Measurements from ENCODE around the gene CELF1. TPM values are rescaled to one million over a fixed set of nuclear protein-coding genes. Genes with fewer than 3 reads are reported as not detected.
A peak's percentile ranks its signal among the peaks of the same experiment; 100 is the strongest.

Gene CELF1
- total RNA-seq, 1 donor from 2014 or later = 173 TPM

DNA sequence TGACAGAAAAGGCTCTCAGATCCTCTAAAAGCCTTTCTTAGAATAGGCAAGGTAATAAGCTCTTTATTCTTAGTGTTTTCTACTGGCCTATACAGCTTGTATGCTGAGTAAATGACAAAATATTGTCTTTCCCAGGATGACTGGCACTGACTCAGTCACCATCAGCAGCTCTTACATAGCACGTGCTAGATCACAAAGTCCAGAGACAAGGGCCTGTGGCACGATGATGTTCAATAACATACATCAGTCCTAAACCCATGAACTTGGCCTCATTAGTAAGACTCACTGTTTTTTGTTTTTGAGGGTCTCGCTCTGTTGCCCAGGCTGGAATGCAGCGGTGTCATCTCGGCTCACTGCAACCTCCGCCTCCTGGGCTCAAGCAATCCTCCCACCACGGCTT lies 42.7 kb downstream of the CELF1 start:
- H3K27me3 ChIP-seq = no peaks in the 10 kb centered on the region
- TF ChIP-seq EZH2phosphoT487 (IDR thresholded peaks at IDR 0.05) = no peak
- peaks cover 35% of the 10 kb centered on the region for H3K4me1 Mint-ChIP-seq

DNA sequence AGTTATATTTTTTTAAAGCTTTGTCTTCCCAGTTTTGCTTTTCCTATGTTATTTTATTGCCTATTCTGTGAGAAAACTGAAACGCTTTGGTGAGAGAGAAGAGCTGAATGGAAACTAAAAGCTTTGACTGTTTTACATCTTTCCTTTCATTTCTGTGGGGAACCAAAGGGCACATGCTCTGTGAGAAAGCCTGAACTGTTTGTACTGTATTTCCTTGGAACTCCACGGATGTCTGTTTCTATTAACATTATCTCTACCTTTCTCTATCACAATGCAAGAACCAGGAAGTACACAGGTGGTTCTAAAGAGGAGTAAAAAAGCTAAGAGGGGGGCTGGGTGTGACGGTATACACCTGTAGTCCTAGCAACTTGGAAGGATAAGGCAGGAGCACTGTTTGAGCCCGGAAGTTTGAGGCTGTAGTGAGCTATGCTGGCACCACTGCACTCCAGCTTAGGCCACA lies 43.8 kb downstream of the CELF1 start:
- H3K27ac ChIP-seq = no peak overlapping the region

More for the DNA sequence above, 42.7 kb downstream of the CELF1 start:
- Histone ChIP-seq H3K4me3 (no peak overlapping the region), H4K20me1 (ENCODE audit: low read depth) (peaks cover 99% of the 10 kb centered on the region), H3K4me1 (peaks cover 43% of the 10 kb centered on the region), H3K9me3 (ENCODE audit: low read depth) (no peaks in the 10 kb centered on the region), H2AFZ (replicated peaks) (no peak overlapping the region), H3F3A (ENCODE audit: low read depth) (peaks cover 40% of the 10 kb centered on the region), H3K9ac (no peak overlapping the region), H3K36me3 (no peaks in the 10 kb centered on the region), H3K4me2 (no peak overlapping the region), H3K27ac (no peak overlapping the region), H3K79me2 (ENCODE audit: low read depth) (peaks cover 100% of the 10 kb centered on the region)
- no peaks in the 10 kb centered on the region for H3K27me3 Mint-ChIP-seq (ENCODE audit: insufficient read depth, low read depth)
- peaks cover 3% of the 10 kb centered on the region for H3K36me3 Mint-ChIP-seq
- DNase-seq (ENCODE audit: low spot score) = no peak
- no peak overlapping the region for H3K27ac Mint-ChIP-seq
- H3K9me3 Mint-ChIP-seq = no peaks in the 10 kb centered on the region
- no peak overlapping the region for H3K4me3 Mint-ChIP-seq

DNA sequence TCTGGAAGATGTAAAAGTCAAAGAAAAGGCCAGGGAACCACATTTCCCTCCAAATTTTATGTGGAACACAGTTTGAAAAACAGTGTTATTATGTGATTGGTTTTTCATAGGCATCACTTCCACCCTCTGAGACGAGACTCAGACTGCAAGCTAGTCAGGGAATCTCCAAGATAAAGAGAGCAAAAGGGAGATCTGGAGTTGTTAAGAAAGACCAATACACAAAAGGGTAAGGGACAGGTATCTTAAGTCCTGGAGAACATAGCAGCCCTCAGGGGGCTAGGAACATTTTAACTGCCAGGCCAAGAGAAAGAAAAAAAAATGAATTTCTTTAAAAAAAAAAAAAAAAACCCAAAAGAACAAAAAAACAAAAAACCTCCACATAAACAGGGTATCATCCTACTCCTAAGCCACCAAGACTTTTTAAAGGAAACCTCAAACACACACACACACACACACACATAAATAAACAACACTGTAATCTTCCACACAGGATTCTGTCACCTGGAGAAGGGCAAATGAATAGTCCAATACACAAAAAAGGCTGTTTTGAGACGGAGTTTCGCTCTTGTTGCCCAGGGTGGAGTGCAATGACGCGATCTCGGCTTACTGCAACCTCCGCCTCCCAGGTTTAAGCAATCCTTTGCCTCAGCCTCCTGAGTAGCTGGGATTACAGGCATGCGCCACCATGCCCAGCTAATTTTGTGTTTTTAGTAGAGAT lies 44.5 kb downstream of the CELF1 start:
- H3K4me3 ChIP-seq = no peak overlapping the region
- Mint-ChIP-seq H3K4me1 (peaks cover 25% of the 10 kb centered on the region), H3K4me3 (no peak overlapping the region), H3K27ac (peak overlapping the region; percentile 12), H3K9me3 (no peaks in the 10 kb centered on the region), H3K27me3 (ENCODE audit: insufficient read depth, low read depth) (no peaks in the 10 kb centered on the region), H3K36me3 (peaks cover 1% of the 10 kb centered on the region)
- no peaks in the 10 kb centered on the region for H3K27me3 ChIP-seq
- no peak for DNase-seq (ENCODE audit: low spot score)
- peak overlapping the region; percentile 33 for H3K4me2 ChIP-seq
- H3F3A ChIP-seq (ENCODE audit: low read depth) = peaks cover 37% of the 10 kb centered on the region
- peak overlapping the region; percentile 44 for H3K27ac ChIP-seq
- H3K9ac ChIP-seq = no peak overlapping the region
- H4K20me1 ChIP-seq (ENCODE audit: low read depth) = peaks cover 100% of the 10 kb centered on the region
- H3K36me3 ChIP-seq = no peaks in the 10 kb centered on the region
- H3K9me3 ChIP-seq (ENCODE audit: low read depth) = no peaks in the 10 kb centered on the region
- TF ChIP-seq EZH2 (IDR thresholded peaks at IDR 0.05) (no peak), EZH2phosphoT487 (IDR thresholded peaks at IDR 0.05) (no peak)
- TF ChIP-seq, protein P1, sequence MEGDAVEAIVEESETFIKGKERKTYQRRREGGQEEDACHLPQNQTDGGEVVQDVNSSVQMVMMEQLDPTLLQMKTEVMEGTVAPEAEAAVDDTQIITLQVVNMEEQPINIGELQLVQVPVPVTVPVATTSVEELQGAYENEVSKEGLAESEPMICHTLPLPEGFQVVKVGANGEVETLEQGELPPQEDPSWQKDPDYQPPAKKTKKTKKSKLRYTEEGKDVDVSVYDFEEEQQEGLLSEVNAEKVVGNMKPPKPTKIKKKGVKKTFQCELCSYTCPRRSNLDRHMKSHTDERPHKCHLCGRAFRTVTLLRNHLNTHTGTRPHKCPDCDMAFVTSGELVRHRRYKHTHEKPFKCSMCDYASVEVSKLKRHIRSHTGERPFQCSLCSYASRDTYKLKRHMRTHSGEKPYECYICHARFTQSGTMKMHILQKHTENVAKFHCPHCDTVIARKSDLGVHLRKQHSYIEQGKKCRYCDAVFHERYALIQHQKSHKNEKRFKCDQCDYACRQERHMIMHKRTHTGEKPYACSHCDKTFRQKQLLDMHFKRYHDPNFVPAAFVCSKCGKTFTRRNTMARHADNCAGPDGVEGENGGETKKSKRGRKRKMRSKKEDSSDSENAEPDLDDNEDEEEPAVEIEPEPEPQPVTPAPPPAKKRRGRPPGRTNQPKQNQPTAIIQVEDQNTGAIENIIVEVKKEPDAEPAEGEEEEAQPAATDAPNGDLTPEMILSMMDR (IDR thresholded peaks at IDR 0.05) = no peak
- no peak overlapping the region for H2AFZ ChIP-seq (replicated peaks)
- peaks cover 100% of the 10 kb centered on the region for H3K79me2 ChIP-seq (ENCODE audit: low read depth)
- H3K4me1 ChIP-seq = peaks cover 40% of the 10 kb centered on the region

More for the DNA sequence above, 43.8 kb downstream of the CELF1 start:
- Histone ChIP-seq H4K20me1 (ENCODE audit: low read depth) (peaks cover 99% of the 10 kb centered on the region), H3K4me2 (peak overlapping the region; percentile 4), H3K27me3 (no peaks in the 10 kb centered on the region), H3K36me3 (no peaks in the 10 kb centered on the region), H3K4me1 (peaks cover 40% of the 10 kb centered on the region), H2AFZ (replicated peaks) (no peak overlapping the region), H3K9ac (no peak overlapping the region), H3K9me3 (ENCODE audit: low read depth) (no peaks in the 10 kb centered on the region), H3K4me3 (no peak overlapping the region), H3K79me2 (ENCODE audit: low read depth) (peaks cover 100% of the 10 kb centered on the region), H3F3A (ENCODE audit: low read depth) (peaks cover 37% of the 10 kb centered on the region)
- TF ChIP-seq EZH2 (IDR thresholded peaks at IDR 0.05) (no peak), EZH2phosphoT487 (IDR thresholded peaks at IDR 0.05) (no peak)
- TF ChIP-seq, protein P1 (IDR thresholded peaks at IDR 0.05) = no peak
- no peak overlapping the region for H3K27ac Mint-ChIP-seq
- H3K4me3 Mint-ChIP-seq = no peak overlapping the region
- H3K4me1 Mint-ChIP-seq = peaks cover 30% of the 10 kb centered on the region
- no peak for DNase-seq (ENCODE audit: low spot score)
- H3K36me3 Mint-ChIP-seq = peaks cover 1% of the 10 kb centered on the region
- H3K9me3 Mint-ChIP-seq = no peaks in the 10 kb centered on the region
- H3K27me3 Mint-ChIP-seq (ENCODE audit: insufficient read depth, low read depth) = no peaks in the 10 kb centered on the region

Measured in neural progenitor cell (in vitro differentiated cells).